A549 treated with Mapracorat at 1 μM for 4 hours (cell line): ENCODE measurements around the gene C1orf210. TPM values are rescaled to one million over a fixed set of nuclear protein-coding genes. Genes with fewer than 3 reads are reported as not detected.

Experiments
- total RNA-seq: library from RNA; stranded (reverse); fragments of 200-300 nt; extraction: Qiagen RNA extraction; gene quantifications from 5 replicates; pipeline ENCODE4 v1.2.3, GENCODE V29; 2022

Gene C1orf210
- total RNA-seq: not detected in 5 replicates

GRCh38 chr1:43285269-43285990 lies at the start of gene C1orf210:
Gene C1orf210, minus strand, starts transcription at chr1:43285581. Its CDS starts 2,311 bp downstream, at chr1:43283270.

GRCh38 chr1:43300378-43301094 lies 15.2 kb upstream of the C1orf210 start, which contains the start of gene TIE1:
Gene TIE1, plus strand, starts transcription at chr1:43300982. Its CDS starts 90 bp downstream, at chr1:43301072.

DNA sequence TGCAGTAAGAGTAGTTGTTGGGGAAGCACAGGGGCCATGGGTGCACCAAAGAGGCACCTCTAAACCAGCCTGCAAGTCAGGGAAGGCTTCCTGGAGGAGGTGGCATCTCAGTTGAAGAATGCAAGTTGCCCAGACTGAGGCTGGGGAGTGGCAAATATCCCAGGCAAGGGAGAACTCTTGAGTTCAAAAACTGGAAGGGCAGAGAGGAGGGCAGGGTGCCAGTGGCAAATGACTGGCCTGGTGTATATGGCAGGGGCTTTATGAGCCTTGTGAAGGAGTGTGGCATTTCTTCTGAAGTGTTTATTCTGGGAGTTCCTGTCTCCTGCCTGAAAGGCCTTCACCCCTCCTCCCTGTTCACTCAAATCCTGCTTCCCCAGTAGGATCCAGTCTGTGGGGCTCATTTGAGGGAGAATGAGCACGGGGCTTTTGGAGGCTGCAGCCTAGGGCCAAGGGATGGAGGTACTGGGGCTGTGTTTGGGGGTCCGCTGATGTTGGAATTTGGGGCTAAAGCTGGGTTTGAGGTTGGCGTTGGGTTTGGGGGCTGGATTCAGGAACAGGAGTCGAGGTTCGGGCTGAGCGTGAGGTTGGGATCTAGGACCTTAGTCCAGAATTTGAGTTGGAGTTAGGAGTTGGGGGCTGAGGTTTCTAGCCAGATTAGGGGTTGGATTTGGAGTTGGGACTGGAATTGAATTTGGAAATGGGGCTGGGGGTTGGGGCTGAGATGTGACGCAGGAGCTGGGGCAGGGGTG lies 15.6 kb downstream of the C1orf210 start, which contains the start of gene TMEM125:
TMEM125 (plus strand) TSS at position 357 of the 749 bp plus-strand sequence. CDS start 2,740 bp downstream, outside the sequence.

Other genes starting within 250 kb of the C1orf210 start
- gene EBNA1BP2, start 113.3 kb downstream of the C1orf210 start, total RNA-seq: 178 to 195 TPM (median 180 TPM) in 5 replicates
- gene CFAP57, start 113.3 kb downstream of the C1orf210 start, total RNA-seq: 0.22 to 0.65 TPM (median 0.39 TPM) in 5 replicates
- not detected in 5 replicates for gene TMEM125, start 15.6 kb downstream of the C1orf210 start, total RNA-seq
- not detected in 5 replicates for gene TIE1, start 15.4 kb upstream of the C1orf210 start, total RNA-seq
- 0.23 TPM in 1 of 5 replicates, not detected in the others for gene MPL, start 52.2 kb upstream of the C1orf210 start, total RNA-seq
- gene CDC20, start 73.4 kb upstream of the C1orf210 start, total RNA-seq: 178 to 205 TPM (median 195 TPM) in 5 replicates
- 131 to 158 TPM (median 137 TPM) in 5 replicates for gene ELOVL1, start 82.4 kb upstream of the C1orf210 start, total RNA-seq
- gene MED8, start 104.2 kb upstream of the C1orf210 start, total RNA-seq: 34.7 to 37.6 TPM (median 36.1 TPM) in 5 replicates
- 4.8 to 9.4 TPM (median 6.5 TPM) in 5 replicates for gene SZT2, start 104.3 kb upstream of the C1orf210 start, total RNA-seq
- gene HYI, start 168.3 kb upstream of the C1orf210 start, total RNA-seq: 12.2 to 17.2 TPM (median 16.2 TPM) in 5 replicates
- 81.1 to 113 TPM (median 93.5 TPM) in 5 replicates for gene PTPRF, start 245.3 kb upstream of the C1orf210 start, total RNA-seq